HEK293 (cell line): ENCODE results near the gene OR6Y1.

ENCODE experiments used
- CTCF ChIA-PET: fragments of 350-600 bp; formaldehyde crosslinking; extraction: SDS; loops from one replicate; lab custom pipeline; 2021; ENCODE audit warnings: antibody characterized with exemption; lab: Yijun Ruan, JAX
- POLR2A ChIA-PET: fragments of 300-600 bp; formaldehyde crosslinking; extraction: SDS; loops from one replicate; lab custom pipeline; 2020; ENCODE audit warnings: antibody characterized with exemption, inconsistent platforms; lab: Yijun Ruan, JAX
- H3K27ac ChIP-seq: fragments of 200-500 bp; sonication (Bioruptor generic); 2 replicates; pipeline ENCODE4 v1.5.1; 2014; ENCODE audit warnings: low read depth, low read length, control low read depth, inconsistent platforms; ENCODE audit errors: extremely low read depth
- H3K36me3 ChIP-seq, 2 experiments: fragments of 200-500 bp in 1 of 2; sonication (Bioruptor generic) in 1 of 2; 1 replicate in 1 of 2; 2 replicates in 1 of 2; pipeline ENCODE4 v1.5.1; 2014 to 2017; ENCODE audit warnings: inconsistent platforms in 2 of 2, low read length in 2 of 2; ENCODE audit not compliant: control insufficient read depth in 2 of 2, insufficient read depth in 1 of 2
- H3K4me1 ChIP-seq: fragments of 200-500 bp; sonication (Bioruptor generic); 2 replicates; pipeline ENCODE4 v1.5.1; 2014; ENCODE audit warnings: mild to moderate bottlenecking, low read length, inconsistent platforms; ENCODE audit not compliant: control insufficient read depth, insufficient read depth
- H3K4me3 ChIP-seq: 2 replicates; pipeline ENCODE4 v1.5.1; 2011; ENCODE audit warnings: low read depth, mild to moderate bottlenecking, control low read depth, low read length, moderate library complexity
- H3K9me3 ChIP-seq: fragments of 200-500 bp; sonication (Bioruptor generic); 2 replicates; pipeline ENCODE4 v1.5.1; 2014; ENCODE audit warnings: low read depth, low read length, inconsistent platforms; ENCODE audit not compliant: control insufficient read depth, insufficient read depth
- PRDM4 ChIP-seq: fragments of 450-650 bp; formaldehyde crosslinking; IDR thresholded peaks from 2 replicates; pipeline ENCODE4 v1.5.1; 2017; ENCODE audit warnings: missing biosample characterization, missing genetic modification characterization
- YY1 ChIP-seq: fragments of 450-650 bp; formaldehyde crosslinking; IDR thresholded peaks from 2 replicates; pipeline ENCODE4 v1.5.1; 2018; ENCODE audit warnings: missing biosample characterization, missing genetic modification characterization
- ZBTB10 ChIP-seq: fragments of 450-650 bp; formaldehyde crosslinking; IDR thresholded peaks from 2 replicates; pipeline ENCODE4 v1.5.1; 2016; ENCODE audit warnings: missing biosample characterization, missing genetic modification characterization
- ZBTB44 ChIP-seq: fragments of 450-650 bp; IDR thresholded peaks from 2 replicates; pipeline ENCODE4 v1.5.1; 2018; ENCODE audit warnings: missing biosample characterization, mild to moderate bottlenecking, missing genetic modification characterization
- ZBTB7A ChIP-seq: fragments of 450-650 bp; formaldehyde crosslinking; IDR thresholded peaks from 2 replicates; pipeline ENCODE4 v1.5.1; 2016; ENCODE audit warnings: low read depth, missing biosample characterization, missing genetic modification characterization
- ZNF341 ChIP-seq: fragments of 450-650 bp; formaldehyde crosslinking; IDR thresholded peaks from 2 replicates; pipeline ENCODE4; 2016; ENCODE audit warnings: low read depth, missing biosample characterization, missing genetic modification characterization
- ZNF394 ChIP-seq: fragments of 450-650 bp; formaldehyde crosslinking; IDR thresholded peaks from 2 replicates; pipeline ENCODE4 v1.5.1; 2016; ENCODE audit warnings: missing biosample characterization, missing genetic modification characterization, mild to moderate bottlenecking, moderate library complexity, borderline replicate concordance
- ZNF404 ChIP-seq: fragments of 450-650 bp; formaldehyde crosslinking; IDR thresholded peaks from 2 replicates; pipeline ENCODE4 v1.5.1; 2017; ENCODE audit warnings: missing biosample characterization, missing genetic modification characterization
- ZNF416 ChIP-seq: fragments of 450-650 bp; formaldehyde crosslinking; IDR thresholded peaks from 2 replicates; pipeline ENCODE4 v1.5.1; 2016; ENCODE audit warnings: missing biosample characterization, missing genetic modification characterization
- ZNF433 ChIP-seq: fragments of 450-650 bp; formaldehyde crosslinking; IDR thresholded peaks from 2 replicates; pipeline ENCODE4 v1.5.1; 2016; ENCODE audit warnings: missing biosample characterization, missing genetic modification characterization, low read depth
- ZNF501 ChIP-seq: fragments of 450-650 bp; formaldehyde crosslinking; IDR thresholded peaks from 2 replicates; pipeline ENCODE4 v1.5.1; 2016; ENCODE audit warnings: missing biosample characterization, missing genetic modification characterization
- ZNF580 ChIP-seq: fragments of 450-650 bp; formaldehyde crosslinking; IDR thresholded peaks from 2 replicates; pipeline ENCODE4 v1.5.1; 2016; ENCODE audit warnings: missing biosample characterization, missing genetic modification characterization
- ZNF626 ChIP-seq: fragments of 450-650 bp; sonication (Bioruptor Pico); formaldehyde crosslinking; IDR thresholded peaks from 2 replicates; pipeline ENCODE4 v1.5.1; 2018; ENCODE audit warnings: missing biosample characterization, missing genetic modification characterization, inconsistent platforms
- ZNF777 ChIP-seq: fragments of 450-650 bp; formaldehyde crosslinking; IDR thresholded peaks from 2 replicates; pipeline ENCODE4 v1.5.1; 2017; ENCODE audit warnings: missing biosample characterization, missing genetic modification characterization, borderline replicate concordance
- ZNF843 ChIP-seq: fragments of 450-650 bp; formaldehyde crosslinking; IDR thresholded peaks from 2 replicates; pipeline ENCODE4 v1.5.1; 2016; ENCODE audit warnings: missing biosample characterization, missing genetic modification characterization
- TF ChIP-seq, protein P1 (sequence below): fragments of 450-650 bp; formaldehyde crosslinking; IDR thresholded peaks from 2 replicates; pipeline ENCODE4 v1.5.1; 2016; ENCODE audit warnings: missing biosample characterization, missing genetic modification characterization

The OR6Y1 gene

DNA sequence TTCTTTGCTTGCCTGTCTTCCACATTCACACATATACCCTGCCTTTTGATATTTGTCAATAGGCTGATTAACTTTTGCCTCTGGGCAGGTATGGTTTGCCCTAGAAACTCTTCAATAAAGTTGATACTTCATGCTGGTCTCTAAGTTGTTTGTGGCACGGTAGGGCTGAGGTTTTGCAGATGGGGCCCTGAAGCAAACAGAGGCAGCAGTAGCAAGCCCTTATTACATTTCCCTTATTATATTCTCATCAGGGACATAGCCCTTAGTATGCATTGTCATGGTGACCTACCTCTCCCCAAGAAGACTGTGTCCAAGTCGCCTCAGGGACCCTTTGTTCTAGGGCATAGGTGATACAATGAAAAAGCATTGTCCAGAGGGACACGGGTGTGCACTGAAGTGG lies 16.3 kb upstream of the OR6Y1 start, which contains the start of gene OR6P1:
Gene OR6P1, minus strand, starts transcription at position 101 of the 400 bp plus-strand sequence. CDS start 6,976 bp downstream, outside the sequence.
- no peak within 1 kb of the TSS for H3K27ac ChIP-seq
- CTCF ChIA-PET = no interaction called here
- TF ChIP-seq ZNF416 (tag by site-specific recombination) (no peak), ZBTB10 (no peak), ZNF580 (tag by site-specific recombination) (no peak), ZNF501 (no peak), ZNF394 (tag by site-specific recombination) (no peak), ZNF404 (tag by site-specific recombination) (no peak)
- TF ChIP-seq, protein P1, sequence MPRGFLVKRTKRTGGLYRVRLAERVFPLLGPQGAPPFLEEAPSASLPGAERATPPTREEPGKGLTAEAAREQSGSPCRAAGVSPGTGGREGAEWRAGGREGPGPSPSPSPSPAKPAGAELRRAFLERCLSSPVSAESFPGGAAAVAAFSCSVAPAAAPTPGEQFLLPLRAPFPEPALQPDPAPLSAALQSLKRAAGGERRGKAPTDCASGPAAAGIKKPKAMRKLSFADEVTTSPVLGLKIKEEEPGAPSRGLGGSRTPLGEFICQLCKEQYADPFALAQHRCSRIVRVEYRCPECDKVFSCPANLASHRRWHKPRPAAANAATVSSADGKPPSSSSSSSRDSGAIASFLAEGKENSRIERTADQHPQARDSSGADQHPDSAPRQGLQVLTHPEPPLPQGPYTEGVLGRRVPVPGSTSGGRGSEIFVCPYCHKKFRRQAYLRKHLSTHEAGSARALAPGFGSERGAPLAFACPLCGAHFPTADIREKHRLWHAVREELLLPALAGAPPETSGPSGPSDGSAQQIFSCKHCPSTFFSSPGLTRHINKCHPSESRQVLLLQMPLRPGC (tag by site-specific recombination) = no peak
- H3K9me3 ChIP-seq = no peaks in the 10 kb centered on the region
- no peaks in the 10 kb centered on the region for H3K36me3 ChIP-seq
- H3K4me3 ChIP-seq = no peak within 1 kb of the TSS
- POLR2A ChIA-PET = no interaction called here
- no peaks in the 10 kb centered on the region for H3K4me1 ChIP-seq

GRCh38 chr1:158564608-158565007 lies 10.4 kb upstream of the OR6Y1 start:
- H3K27ac ChIP-seq = no peak overlapping the region
- ChIA-PET CTCF (no interaction called here), POLR2A (no interaction called here)
- H3K36me3 ChIP-seq = no peaks in the 10 kb centered on the region
- no peaks in the 10 kb centered on the region for H3K9me3 ChIP-seq
- H3K4me1 ChIP-seq = no peaks in the 10 kb centered on the region
- H3K4me3 ChIP-seq = no peak overlapping the region
- no peak for TF ChIP-seq YY1 (tag by site-specific recombination)
- no peak for TF ChIP-seq ZNF341 (tag by site-specific recombination)
- TF ChIP-seq ZNF433 (tag by site-specific recombination) = no peak
- TF ChIP-seq ZNF626 (tag by site-specific recombination) = no peak
- TF ChIP-seq PRDM4 (tag by site-specific recombination) = no peak
- TF ChIP-seq ZBTB7A = no peak
- no peak for TF ChIP-seq ZBTB10
- TF ChIP-seq ZNF843 (tag by site-specific recombination) = no peak
- no peak for TF ChIP-seq ZNF777 (tag by site-specific recombination)
- TF ChIP-seq ZBTB44 (tag by site-specific recombination) = no peak
